GM21367 (cell line): ENCODE measurements around the gene ANXA4.

Source experiments
- ATAC-seq: cut with Tn5 transposase; IDR thresholded peaks from one replicate; pipeline ENCODE4 v1.9.1; 2021; ENCODE audit not compliant: unreplicated experiment

ANXA4 gene

DNA sequence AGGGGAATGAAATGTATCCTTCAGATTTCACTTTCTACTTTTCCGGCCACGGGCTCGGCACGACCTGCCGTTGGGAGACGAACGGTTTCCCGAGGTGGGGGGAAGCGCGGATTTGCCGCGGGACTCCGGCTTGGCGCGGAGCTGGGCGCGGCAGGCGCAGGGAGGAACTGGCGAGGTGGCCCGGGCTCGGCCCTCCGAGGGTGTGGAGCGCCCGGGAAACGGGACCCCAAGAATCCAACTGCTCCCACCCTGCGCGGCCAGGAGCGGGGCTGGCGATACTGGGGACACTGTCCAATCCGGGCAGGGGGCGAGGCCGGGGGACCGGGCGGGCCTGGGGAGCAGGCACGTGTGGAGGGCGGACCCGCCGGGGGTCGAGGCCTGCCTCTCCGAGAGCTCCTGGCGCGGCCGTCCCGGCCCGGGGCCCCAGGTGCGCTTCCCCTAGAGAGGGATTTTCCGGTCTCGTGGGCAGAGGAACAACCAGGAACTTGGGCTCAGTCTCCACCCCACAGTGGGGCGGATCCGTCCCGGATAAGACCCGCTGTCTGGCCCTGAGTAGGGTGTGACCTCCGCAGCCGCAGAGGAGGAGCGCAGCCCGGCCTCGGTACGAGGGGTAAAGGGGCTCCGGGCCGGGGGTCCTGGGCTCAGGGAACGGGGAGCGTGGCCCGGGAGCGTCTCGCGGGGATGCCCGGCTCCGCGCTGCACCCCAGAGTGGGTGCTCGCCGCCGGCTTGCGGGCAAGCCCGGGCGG is at the start of gene ANXA4:
Gene ANXA4 (plus strand): TSS at position 560 of the 747 bp plus-strand sequence. CDS start 39,432 bp downstream, outside the sequence.
- ATAC-seq = peak; percentile 75

GRCh38 chr2:69692424-69692823 is 49.5 kb upstream of the ANXA4 start:
- ATAC-seq = no peak

- ATAC-seq = peak; percentile 65
Measured at GRCh38 chr2:69693059-69693774, 48.7 kb upstream of the ANXA4 start.

DNA sequence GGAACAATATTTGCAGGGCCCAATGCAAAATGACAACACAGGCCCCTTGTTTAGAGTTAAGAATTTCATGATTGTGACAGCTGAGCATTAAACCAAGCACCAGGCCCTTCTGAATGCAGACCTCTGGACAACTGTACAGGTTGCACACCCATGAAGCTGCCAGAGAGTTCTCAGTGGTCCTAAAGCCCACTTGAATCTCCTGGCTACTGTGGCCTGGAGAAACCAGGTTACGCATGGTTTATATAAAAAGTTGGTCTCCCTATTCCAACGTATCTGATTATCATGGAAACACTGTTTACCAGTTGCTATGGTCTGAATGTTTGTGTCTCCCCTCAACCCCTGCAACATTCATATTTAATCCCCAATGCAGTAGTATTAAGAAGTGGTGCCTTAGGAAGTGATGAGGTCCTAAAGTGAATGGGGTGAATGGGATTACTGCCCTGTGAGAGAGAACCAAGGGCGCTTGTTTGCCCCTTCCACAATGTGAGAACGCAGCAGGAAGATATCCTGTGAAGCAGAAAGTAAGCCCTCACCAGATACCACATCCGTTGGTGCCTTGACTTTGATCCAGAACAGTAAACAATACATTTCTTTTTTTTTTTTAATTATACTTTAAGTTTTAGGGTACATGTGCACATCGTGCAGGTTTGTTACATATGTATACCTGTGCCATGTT is 48.0 kb upstream of the ANXA4 start:
- no peak for ATAC-seq

- no peak for ATAC-seq
Measured at GRCh38 chr2:69694894-69695849, 46.8 kb upstream of the ANXA4 start.

DNA sequence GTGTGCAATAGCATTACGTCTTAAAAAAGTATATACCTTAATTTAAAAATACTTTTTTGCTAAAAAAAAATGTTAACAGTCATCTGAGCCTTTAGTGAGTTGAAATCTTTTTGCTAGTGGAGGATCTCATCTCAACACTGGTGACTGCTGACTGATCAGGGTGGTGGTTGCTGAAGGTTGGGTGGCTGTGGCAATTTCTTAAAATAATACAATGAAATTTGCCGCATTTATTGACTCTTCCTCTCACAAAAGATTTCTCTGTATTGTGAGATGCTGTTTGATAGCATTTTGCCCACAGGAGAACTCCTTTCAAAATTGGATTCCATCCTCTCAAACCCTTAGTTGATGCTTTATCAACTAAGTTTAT is 46.1 kb upstream of the ANXA4 start:
- ATAC-seq = no peak

GRCh38 chr2:69700381-69700780 is 41.6 kb upstream of the ANXA4 start:
- no peak for ATAC-seq

- ATAC-seq = no peak
Measured at GRCh38 chr2:69701100-69701945, 40.6 kb upstream of the ANXA4 start.

GRCh38 chr2:69703189-69703588 is 38.7 kb upstream of the ANXA4 start:
- no peak for ATAC-seq

- no peak for ATAC-seq
Measured at GRCh38 chr2:69704446-69704845, 37.5 kb upstream of the ANXA4 start.

DNA sequence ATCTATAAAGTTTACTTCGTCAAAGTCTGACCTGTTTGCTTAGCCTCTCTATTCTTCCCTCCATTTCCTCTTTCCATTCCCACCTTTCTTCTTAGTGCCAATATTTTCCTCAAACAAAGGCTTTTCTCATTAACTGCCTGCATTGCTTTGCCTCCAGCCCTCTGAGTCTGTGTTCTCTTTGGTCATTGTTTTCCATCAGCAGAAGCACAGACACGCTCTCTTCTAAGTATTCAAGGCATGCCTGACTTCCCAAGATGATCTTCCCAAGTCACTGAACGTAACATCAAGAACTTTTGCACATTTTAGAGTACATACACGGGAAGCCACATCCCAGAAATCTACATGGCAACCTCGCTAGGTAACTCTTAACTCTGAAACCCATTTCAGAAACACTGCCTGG is 32.6 kb upstream of the ANXA4 start:
- ATAC-seq = no peak

DNA sequence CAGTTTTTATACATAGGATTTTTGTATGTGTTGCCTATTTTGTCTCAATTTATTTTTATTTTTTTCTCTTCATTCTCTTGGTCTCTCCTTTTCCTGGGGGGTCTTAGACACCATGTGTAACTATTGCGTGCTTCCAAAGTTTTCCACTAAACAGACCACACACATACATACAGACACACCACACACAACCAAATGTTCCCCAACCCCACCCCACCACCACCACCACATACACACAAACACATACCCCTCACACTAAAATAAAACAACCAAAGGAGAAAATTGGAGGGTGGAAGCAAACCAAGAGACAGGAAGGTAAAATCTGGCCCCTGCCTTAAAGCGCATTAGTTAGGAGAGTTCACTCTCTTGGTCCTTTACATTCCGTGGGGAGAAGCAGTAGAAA is 30.0 kb upstream of the ANXA4 start:
- no peak for ATAC-seq

GRCh38 chr2:69714024-69714423 is 27.9 kb upstream of the ANXA4 start:
- ATAC-seq = no peak

- ATAC-seq = peak; percentile 59
Measured at GRCh38 chr2:69714539-69715220, 27.3 kb upstream of the ANXA4 start.

DNA sequence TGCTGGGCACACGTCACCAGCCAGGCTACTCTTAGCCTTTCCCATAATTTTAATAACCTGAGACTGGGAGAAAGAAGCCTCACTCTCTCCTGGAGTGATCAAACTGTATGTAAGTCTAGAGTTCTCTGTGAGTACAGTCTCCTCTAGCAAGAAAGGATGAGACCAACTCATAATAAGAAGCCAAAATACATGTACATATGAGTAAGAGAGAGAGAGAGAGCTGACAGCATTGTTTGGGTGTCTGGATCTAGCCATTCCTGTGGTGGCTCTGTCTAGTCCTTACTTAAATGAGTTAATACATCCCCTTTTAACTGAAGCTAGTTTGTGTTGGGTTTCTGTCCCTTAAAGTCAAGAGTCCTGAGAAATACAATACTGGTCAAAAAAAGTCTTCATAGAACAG is 26.0 kb upstream of the ANXA4 start:
- ATAC-seq = no peak

- no peak for ATAC-seq
Measured at GRCh38 chr2:69716555-69717120, 25.3 kb upstream of the ANXA4 start.

- no peak for ATAC-seq
Measured at GRCh38 chr2:69717186-69717585, 24.7 kb upstream of the ANXA4 start.

GRCh38 chr2:69717861-69718273 is 24.1 kb upstream of the ANXA4 start:
- no peak for ATAC-seq

DNA sequence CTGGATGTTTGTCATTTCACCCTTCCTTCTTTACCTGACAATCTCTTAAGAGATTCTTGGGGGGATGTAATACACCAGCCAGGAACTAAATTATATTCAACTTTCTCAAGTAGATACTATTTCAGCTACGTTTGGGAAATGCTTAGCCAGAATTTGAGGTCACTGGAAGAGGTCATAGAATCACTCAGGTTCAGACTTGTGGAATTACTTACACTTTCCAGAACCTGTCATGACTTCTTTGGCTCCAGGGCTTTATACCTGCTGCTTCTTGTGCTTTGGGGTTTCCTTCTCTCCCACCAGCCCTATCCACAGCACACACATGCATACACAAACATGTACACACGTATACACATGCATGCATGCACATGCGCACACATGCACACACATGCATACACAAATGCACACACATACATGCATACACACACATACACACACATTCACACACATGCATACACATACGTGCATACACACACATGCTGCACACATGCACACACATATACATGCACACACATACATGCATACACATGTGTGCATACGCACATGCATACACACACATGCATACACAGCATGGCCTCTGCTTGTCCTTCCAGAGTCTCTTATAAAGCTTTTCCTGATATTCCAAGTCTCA is 23.5 kb upstream of the ANXA4 start:
- ATAC-seq = no peak
